GM20431 (cell line): ENCODE data around the gene FYCO1.

Experiments used
- in situ Hi-C: fragments of 300-500 bp; cut with MseI, MboI; formaldehyde crosslinking; loops from one replicate; pipeline ENCODE4 v1.15.0; 2020; ENCODE audit warnings: low sequenced_read_pairs; ENCODE audit not compliant: unreplicated experiment

The FYCO1 gene

DNA sequence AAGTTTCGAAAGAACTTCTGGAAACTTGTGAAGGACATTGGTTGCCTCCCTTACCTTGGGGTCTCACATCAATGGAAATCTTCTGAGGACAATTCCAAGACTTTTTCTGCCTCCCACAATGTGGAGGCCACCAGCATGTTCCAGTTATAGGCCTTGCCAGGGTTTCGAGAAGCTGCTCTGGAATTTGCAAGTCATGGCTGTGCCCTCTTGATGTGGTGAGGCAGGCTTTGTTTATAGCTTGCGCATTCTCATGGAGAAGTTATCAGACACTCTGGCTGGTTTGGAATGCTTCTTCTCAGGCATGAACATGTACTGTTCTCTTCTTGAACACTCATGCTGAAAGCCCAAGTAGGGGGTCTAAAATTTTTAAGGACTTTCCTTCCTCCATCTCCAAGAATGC, 48.3 kb downstream of the FYCO1 start:
- in situ Hi-C loops: loop anchor here (10.0 to 25.0 kb wide), 3 partner anchors 265 to 435 kb away; partner anchors contain the start of gene CCR1

DNA sequence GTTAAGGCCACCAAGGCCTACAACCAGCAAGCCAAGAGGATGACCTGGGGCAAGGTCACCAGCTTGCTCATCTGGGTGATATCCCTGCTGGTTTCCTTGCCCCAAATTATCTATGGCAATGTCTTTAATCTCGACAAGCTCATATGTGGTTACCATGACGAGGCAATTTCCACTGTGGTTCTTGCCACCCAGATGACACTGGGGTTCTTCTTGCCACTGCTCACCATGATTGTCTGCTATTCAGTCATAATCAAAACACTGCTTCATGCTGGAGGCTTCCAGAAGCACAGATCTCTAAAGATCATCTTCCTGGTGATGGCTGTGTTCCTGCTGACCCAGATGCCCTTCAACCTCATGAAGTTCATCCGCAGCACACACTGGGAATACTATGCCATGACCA, 48.7 kb downstream of the FYCO1 start:
- in situ Hi-C loops: loop anchor here (10.0 to 25.0 kb wide), 3 partner anchors 265 to 435 kb away; partner anchors contain the start of gene CCR1

DNA sequence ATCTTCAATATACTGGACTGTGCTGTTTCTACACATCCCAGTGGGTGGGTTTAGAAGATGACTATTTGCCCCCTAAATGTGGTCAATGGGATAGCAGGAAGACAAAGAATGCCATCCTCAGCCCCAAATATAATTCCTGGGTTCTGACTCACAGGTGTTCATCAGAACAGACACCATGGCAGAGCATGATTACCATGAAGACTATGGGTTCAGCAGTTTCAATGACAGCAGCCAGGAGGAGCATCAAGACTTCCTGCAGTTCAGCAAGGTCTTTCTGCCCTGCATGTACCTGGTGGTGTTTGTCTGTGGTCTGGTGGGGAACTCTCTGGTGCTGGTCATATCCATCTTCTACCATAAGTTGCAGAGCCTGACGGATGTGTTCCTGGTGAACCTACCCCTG, 49.3 kb downstream of the FYCO1 start:
- in situ Hi-C loops: loop anchor here (10.0 to 25.0 kb wide), 3 partner anchors 266 to 434 kb away; partner anchors contain the start of gene CCR1

DNA sequence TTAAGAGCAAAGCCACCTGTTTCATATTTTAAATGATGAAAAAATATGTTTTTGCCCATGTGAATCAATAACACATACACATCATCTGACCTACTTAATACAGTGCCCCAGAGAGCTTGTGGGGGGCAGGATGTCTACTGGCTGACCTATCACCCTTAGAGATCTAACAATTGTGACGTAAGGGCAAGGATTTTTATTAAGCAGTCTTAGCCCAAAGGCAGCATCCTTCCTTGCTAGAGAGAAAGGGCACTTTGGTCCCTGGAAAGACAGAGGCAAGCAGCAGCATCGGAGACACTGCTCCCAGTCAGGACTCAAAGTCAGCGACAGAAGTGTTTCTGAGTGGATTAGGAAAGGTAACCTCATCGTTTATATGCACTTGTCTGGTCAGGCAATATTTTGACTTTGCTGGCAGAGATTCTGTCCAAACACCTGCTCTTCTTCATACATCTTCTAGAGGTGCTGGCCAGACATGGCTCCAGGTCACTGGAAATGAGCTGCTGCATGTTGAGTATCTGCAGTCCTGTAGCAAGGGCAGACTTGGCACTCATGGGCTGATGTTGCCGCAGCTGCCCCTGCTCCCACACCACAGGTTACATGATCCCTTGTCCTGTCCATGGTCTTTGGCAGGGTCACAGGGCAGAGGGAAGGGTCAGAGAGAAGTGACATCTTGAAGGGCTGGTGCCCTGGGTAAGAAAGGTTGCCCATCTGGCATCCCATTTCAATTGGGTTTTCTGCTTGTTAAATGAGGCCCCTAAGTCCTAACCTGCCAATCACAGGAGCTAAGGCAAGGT, 50.6 kb downstream of the FYCO1 start:
- in situ Hi-C loops: loop anchor here (10.0 to 25.0 kb wide), 3 partner anchors 267 to 433 kb away; partner anchors contain the start of gene CCR1

DNA sequence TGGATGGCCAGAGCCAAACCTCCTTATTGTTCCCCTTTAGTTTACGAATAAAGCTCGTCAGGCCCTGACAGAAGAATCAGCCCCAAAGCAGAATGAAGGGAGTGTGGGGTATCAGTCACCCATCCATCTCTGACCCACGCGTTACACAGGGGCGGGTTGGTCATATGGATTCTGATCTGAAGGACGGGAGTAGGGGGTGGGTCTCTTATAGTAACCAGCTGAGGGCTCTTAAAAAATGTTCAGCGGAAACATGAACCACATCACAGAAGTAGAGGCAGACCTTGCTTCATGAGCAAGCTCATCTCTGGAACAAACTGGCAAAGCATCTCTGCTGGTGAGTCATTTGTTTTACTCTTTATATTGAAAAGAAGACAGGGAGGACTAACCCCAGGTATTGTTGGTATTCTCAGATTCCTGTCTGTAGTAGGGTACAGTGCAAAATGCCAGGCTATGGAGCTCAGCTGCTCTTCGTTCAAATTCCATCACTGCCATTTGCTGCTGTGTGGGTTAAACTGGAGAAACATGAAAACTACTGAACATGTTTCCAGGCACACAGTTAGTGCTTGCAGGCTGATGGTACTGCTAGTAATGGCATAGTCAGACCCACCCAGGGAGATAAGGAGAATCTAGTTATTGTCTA, 52.3 kb downstream of the FYCO1 start, which contains the start of gene CXCR6:
Gene CXCR6 (plus strand): TSS at position 258 of the 640 bp plus-strand sequence. CDS start 3,018 bp downstream, outside the sequence.
- in situ Hi-C loops: loop anchor here (10.0 to 25.0 kb wide), 3 partner anchors 269 to 431 kb away; partner anchors contain the start of gene CCR1

DNA sequence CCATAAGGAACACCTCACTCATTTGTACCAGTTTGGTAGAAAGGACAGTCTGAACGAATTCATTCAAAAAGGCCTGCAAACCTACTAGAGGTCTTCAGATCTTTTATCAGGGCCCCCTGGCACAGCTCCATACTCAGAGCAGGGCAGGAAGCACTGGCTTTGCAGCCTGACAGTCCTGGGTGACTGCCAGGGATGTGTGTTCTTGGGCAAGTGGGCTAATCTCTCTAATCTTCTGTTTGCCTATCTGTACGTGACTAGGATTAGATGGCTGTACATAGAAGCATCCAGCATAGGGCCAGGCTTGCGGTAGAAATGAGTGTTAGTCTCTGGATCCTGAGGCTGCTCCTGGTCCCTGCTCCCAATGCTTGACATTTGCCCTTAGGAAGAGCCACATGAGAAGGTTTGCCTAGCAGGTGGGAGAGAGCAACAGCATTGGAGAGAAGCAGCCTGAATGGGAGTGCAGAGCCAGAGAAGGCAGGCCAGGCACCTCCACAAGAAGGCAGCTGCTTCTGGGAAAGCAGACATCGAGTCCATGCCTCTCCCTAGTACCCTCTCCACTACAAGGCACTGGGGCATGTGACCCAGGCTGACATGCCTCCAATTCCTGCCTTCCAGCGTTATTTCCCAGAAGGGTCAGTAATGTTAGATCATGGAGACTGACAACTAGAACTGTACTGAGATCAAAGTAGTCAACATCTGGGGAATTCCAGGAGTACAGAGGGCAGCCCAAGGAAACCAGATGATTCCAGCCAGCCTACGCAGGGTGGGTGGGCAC, 53.4 kb downstream of the FYCO1 start:
- in situ Hi-C loops: loop anchor here (10.0 to 25.0 kb wide), 3 partner anchors 270 to 430 kb away; partner anchors contain the start of gene CCR1

DNA sequence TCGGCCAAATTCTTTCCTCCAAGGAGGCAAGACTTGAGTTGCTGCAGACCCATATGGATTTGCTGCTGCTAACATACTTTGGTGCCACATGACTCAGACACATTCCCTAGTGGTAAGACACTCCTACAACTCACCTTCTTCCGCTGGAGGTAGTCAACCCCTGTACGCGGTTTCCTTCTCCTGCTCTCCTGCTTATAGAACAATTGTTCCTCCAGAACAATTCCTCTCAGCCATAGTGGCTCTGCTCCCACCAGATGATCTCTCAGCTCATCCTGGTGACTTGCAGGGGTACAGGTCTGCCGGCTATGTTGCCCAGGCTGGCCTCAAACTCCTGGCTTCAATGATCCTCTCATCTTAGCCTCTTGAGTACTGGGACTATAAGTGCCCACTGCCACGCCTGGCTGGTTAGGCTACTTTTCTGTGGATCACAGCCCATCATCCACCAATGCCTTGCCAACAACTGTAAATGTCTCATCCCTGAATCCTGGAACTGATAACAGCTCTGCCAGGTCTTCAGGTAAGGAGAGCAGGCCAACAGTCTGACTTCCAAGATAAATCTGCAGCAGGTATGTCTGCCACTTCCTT, 54.8 kb downstream of the FYCO1 start:
- in situ Hi-C loops: loop anchor here (10.0 to 25.0 kb wide), 3 partner anchors 271 to 429 kb away; partner anchors contain the start of gene CCR1

DNA sequence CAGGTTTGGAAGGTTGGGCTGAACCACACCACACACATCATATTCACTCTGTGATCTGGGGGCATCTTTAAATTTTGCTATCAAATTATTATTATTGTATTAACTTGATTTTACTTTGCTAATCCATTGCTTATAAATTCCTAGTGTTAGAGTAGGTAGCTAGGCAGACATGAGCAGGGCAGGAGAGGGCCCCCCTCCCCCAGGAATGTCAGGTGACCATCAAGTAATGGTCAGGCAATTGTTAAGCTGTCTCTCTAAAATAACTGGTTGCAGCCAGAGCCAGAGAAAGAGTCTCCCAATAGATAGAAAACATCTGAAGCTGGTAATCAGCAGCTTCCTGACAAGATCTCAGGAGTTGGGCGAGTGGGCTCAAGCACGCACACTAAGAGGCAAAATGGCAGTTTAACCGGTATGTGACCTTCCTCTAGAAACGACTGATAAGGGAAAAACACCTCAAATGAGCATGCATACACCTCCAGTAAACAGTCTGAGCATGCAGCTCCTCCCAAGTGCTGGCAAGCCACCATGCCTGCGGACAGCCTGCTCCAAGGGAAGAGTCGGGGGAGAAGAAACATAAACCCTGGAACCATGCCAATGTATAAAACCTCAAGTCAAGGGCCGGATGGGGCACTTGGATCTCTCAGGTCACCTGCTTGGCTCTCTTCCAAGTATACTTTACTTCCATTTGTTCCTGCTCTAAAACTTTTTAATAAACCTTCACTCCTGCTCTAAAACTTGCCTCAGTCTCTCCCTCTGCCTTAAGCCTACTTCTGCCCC, 55.4 kb downstream of the FYCO1 start:
- in situ Hi-C loops: loop anchor here (10.0 to 25.0 kb wide), 3 partner anchors 272 to 428 kb away; partner anchors contain the start of gene CCR1

DNA sequence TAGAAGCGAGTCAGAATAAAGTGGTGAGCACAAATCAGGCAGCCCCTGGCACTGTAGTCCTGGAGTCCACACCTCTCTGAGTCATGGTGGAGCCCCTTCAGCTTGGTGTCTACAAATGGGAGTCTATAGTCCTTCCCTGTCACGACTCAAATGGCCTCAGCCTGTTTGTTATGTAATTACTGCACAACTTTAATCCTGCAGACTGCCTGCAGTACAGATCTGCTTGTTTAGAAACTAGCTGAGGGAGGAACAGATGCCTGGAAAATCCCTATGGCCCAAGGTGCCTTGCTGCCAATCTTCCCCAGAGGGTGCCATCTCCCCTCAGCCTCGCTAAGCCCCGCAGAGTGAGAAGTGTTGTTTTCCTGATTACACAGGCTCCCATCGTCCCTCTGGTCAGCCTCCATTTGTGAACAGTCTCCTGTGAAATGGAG, 56.3 kb downstream of the FYCO1 start:
- in situ Hi-C loops: loop anchor here (25.0 kb wide), 2 partner anchors 273 to 427 kb away; partner anchors contain the start of gene CCR1

DNA sequence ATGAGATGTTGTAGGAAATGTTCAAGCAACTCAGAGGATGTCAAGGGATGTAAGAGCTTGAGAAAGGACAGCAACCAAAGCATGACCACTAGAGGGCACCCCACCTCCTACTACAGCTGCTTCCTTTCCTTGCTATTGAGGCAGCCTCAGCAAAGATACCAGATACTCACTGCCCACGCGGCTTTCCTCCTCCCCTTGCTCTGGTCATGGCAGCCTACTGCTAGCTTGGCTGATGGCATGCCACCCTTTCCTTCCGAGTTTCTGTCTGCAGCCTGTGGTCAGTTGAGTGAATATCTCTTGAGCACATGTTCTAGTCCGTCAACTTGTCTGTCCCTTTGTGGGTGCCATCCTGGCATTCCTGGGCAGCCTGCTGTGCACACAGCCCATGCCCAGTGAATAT, 56.8 kb downstream of the FYCO1 start:
- in situ Hi-C loops: loop anchor here (25.0 kb wide), 2 partner anchors 273 to 427 kb away; partner anchors contain the start of gene CCR1

DNA sequence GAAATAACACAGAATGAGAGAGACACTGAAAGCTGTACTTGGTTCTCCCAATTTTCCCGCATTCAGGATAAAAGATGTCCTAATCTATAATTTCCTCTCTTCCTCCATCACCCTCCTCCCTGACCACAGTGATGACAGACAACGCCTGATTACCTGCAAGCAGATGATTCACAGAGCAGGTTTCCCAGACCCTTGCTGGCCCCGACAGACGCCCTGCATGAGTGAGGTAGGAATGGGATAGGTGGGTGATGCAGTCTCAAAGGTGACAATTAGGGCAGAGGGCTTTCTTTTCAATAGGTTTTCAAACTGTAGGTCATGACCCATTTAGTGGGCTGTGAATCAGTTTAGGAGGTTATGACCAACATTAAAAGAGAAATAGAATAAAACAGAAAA, 57.6 kb downstream of the FYCO1 start:
- in situ Hi-C loops: loop anchor here (25.0 kb wide), 2 partner anchors 274 to 426 kb away; partner anchors contain the start of gene CCR1

DNA sequence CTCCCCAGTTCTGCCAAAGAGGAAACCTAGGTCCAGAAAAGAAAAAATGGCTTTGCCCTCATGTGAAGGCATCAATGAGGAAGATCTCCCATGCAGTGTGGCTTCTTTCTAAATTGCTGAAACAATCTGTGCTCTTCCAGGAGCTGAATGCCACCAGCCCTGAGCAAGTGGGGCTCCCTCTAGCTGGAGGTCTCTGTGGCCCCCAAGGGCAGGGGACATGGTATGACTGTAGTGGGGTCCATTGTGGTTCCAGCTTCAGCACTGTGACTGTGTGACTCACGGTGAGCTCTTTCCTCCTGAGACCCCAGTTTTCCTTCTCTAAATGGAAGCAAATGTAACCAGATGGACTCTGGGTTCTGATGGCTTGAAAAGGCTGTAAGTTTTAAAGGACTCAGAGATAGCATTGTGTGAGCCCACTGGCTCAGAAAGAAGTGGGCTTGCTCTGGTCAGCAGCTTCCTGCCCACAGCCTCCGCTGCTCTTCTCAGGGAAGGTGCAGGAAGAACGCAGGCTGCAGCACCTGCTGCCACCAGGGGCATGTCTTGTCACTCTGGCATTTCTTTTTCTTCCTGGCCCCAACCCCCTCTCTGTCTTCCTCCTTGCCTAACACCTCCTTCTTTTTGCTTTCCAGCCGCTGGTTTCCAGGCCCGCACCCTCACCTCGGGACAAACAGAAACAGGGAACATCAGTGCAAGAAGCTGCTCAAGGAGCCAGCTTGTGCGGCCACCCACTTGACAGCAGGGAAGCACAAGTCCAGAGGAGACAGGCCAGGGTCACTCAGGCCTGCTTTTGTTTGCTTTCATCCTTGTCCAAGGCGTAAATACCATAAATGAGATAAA, 58.2 kb downstream of the FYCO1 start:
- in situ Hi-C loops: loop anchor here (25.0 kb wide), 2 partner anchors 275 to 425 kb away; partner anchors contain the start of gene CCR1

DNA sequence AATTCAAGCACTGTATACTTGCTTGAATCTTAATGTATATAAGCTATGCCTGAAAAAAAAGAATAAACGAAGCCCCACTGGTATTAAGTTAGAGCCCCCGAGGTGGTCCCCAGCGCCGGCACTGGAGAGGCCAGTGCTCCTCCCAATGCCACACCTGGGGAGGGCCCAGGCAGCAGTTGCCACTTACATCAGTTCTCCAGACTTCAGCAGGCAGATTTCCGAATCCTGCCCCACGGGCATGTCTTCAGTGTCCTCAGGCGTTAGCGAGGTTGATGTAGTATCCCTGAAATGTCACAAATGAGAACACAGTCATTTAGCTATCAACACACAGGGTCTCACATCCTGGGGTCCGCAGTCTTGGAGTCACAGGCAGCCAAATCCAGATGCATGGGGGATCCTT, 59.4 kb downstream of the FYCO1 start:
- in situ Hi-C loops: loop anchor here (25.0 kb wide), 2 partner anchors 276 to 424 kb away; partner anchors contain the start of gene CCR1

DNA sequence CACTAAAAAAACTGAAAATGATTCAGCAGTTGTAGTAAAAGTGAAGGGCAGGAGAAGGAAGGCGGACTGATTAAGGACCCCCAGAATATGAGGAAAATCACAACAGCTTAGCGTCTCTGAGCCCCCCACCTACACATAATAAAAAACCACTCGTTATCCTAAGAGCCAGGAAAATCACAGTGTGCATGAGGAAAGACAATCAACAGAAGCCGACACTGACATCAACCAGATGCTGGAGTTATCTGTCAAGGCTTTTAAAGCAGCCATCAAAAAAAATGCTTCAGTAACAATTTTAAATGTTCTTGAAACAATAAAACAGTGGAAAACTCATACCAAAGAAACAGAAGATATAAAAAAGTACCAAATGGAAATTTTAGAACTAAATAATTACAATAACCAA, 62.0 kb downstream of the FYCO1 start:
- in situ Hi-C loops: loop anchor here (5.0 to 25.0 kb wide), 3 partner anchors 144 to 421 kb away; partner anchors contain the start of gene CCR1

DNA sequence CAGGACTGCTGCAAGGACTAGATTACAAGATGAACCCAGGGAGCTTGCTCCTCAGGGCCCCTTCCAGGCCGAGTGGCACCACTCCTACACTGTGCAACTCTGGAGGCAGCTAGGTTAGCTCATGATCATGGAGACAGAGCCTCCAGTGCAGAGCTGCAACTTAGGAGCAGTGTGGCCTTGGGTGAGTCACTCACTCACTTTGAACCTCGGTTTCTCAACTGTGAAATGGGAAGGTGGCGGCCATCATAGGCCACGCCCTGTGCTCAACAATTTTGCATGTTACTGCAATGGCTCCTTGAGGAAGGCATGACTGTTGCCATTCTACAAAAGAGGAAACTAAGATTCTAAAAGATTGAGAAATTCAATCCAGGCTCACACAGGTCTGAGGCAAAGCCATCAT, 63.5 kb downstream of the FYCO1 start:
- in situ Hi-C loops: loop anchor here (5.0 to 25.0 kb wide), 3 partner anchors 145 to 420 kb away; partner anchors contain the start of gene CCR1

DNA sequence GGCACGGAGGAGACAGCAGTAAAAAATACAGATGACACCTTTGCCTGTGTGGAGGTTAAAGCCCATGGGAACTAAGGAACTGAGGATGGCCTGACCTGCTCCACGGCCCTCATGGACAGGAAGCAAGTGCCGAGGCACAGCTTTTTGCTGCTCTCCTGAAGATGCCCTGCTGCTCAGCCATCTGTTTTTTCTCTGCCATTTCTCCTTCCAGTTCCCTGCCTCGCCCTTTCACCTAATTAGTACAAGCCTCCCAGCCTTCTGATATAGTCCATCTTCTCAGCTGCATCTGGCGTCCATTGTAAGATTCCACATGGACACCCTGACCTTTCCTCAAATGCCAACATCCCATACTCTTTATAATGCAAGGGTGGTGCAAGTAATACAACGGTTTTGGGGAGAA, 64.1 kb downstream of the FYCO1 start:
- in situ Hi-C loops: loop anchor here (5.0 to 25.0 kb wide), 3 partner anchors 146 to 419 kb away; partner anchors contain the start of gene CCR1

DNA sequence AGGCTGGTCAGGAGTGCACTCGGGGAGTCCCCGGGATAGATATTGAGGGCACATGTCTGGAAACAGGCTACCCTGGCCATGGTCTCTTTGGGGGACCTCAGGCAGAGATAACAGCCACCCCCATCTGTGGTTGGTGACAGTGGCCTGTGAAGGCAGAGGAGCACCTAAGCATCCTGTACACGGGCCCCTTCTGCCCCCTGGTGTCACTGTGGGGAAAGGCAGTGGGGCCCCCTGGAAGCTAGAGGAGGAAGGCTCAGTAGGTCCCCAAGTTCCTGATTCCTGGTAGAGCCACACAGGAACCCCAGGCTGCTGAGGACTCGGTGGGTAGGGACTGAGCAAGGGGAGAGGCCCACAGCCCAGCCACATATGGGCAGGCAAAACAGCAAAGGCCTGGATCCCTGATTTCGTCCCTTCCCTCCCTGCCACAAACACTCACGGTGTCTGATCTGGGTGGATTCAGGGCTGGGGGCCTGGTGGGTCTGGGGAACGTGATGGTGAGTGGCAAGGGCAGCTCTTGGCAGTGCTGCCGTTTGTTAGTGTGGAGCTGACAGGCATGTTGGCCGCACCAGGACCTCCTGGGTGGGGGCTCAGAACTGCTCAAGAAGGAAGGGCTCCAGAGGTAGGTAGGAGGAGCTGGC, 66.5 kb downstream of the FYCO1 start:
- in situ Hi-C loops: loop anchor here (10.0 to 25.0 kb wide), 3 partner anchors 164 to 417 kb away; partner anchors contain the start of gene CCR1
